GM13977 (cell line): Measurements from ENCODE around the gene RLN3.
A peak's percentile ranks its signal among the peaks of the same experiment; 100 is the strongest.
"Not testable (repeated sequence)": the region's sequence is repeated elsewhere in the genome, so short reads cannot be mapped to it uniquely, and the experiment has no call there.

Source experiments
- DNase-seq: peaks from one replicate; pipeline ENCODE4 v3.0.0; 2012; ENCODE audit warnings: low spot score
- CTCF ChIP-seq: IDR thresholded peaks from 2 replicates; pipeline ENCODE4 v1.5.1; 2012; ENCODE audit warnings: mild to moderate bottlenecking, control low read depth; ENCODE audit not compliant: insufficient read depth; ENCODE audit errors: extremely low read depth, missing control alignments
- in situ Hi-C: fragments of 300-500 bp; cut with MboI; formaldehyde crosslinking; loops from one replicate; pipeline ENCODE4 v1.12.0; 2022; ENCODE audit warnings: low sequenced_read_pairs, low pct_unique_long_range_greater_than_20kb, mixed read lengths, inconsistent platforms; ENCODE audit not compliant: unreplicated experiment

Gene RLN3

GRCh38 chr19:14033946-14034345 lies 6.0 kb downstream of the RLN3 start:
- no peak for DNase-seq
- in situ Hi-C loops = no loop called here
- no peak for TF ChIP-seq CTCF

GRCh38 chr19:14035159-14035558 lies 7.2 kb downstream of the RLN3 start:
- DNase-seq, in situ Hi-C loops: not testable (repeated sequence)

DNA sequence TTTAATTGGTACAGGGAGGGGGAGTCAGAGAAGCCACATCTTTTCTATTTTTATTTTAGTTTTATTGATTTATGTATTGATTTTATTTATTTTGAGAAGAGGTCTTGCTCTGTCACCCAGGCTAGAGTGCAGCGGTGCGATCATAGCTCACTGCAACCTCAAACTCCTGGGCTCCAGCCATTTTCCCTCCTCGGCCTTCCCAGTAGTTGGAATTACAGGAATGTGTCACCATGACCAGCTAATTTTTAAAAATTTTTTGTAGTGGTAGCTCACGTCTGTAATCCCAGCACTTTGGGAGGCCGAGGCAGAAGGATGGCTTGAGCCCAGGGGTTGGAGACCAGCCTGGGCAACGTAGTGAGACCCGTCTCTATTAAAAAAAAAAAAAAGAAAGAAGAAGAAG lies 7.8 kb downstream of the RLN3 start:
- in situ Hi-C loops = no loop called here
- no peak for TF ChIP-seq CTCF
- no peak for DNase-seq

GRCh38 chr19:14039181-14039580 lies 11.2 kb downstream of the RLN3 start:
- no peak for DNase-seq
- in situ Hi-C loops = no loop called here
- TF ChIP-seq CTCF = no peak

DNA sequence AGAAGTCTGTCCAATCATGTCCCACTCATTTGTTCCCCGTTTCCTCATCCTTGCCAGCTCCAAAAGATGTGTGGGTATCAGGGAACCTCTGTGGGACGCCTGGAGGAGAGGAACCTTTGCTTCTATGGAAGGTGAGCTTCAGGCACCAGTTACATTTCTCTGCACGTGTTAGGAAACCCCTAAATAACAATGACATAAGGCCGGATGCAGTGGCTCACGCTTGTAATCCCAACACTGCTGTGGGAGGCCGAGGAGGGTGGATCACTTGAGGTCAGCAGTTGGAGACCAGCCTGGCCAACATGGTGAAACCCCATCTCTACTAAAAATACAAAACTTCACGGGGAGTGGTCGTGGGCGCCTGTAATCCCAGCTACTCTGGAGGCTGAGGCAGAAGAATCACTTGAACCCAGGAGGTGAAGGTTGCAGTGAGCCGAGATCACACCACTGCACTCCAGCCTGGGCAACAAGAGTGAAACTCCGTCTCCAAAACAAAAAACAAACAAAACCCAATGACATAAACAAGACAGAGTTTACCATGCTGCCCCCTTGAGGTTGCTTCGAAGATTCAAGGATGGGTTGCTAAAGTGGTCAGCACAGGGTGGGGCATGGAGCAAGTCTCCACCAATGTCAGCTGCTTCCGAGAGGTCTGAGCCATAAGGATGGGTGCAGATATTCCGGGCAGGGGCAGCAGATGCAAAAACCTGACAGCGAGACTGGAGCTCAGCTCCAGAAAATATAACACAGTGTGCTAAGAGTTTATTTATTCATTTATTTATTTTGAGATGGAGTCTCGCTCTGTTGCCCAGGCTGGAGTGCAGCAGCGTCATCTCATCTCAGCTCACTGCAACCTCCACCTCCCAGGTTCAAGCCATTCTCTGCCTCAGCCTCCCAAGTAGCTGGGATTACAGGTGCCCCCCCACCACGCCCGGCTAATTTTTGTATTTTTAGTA lies 15.0 kb downstream of the RLN3 start:
- DNase-seq, in situ Hi-C loops: not testable (repeated sequence)

DNA sequence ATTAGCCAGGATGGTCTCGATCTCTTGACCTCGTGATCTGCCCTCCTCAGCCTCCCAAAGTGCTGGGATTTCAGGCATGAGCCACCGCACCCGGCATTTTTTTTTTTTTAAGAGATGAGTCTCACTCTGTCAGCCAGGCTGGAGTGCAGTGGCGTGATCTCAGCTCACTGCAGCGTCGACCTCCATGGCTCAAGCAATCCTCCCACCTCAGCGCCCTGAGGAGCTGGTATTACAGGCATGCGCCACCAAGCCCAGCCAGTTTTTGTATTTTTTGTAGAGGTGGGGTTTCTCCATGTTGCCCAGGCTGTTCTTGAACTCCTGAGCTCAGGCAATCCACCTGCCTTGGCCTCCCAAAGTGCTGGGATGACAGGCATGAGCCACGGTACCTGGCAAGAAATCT lies 19.9 kb downstream of the RLN3 start:
- in situ Hi-C loops = loop anchor here (5.0 kb wide), 1 partner anchor 166 kb away; no protein-coding TSS in a partner anchor
- DNase-seq = not testable (repeated sequence)

More for the DNA sequence above, 15.0 kb downstream of the RLN3 start:
- TF ChIP-seq CTCF = peak; percentile 62

DNA sequence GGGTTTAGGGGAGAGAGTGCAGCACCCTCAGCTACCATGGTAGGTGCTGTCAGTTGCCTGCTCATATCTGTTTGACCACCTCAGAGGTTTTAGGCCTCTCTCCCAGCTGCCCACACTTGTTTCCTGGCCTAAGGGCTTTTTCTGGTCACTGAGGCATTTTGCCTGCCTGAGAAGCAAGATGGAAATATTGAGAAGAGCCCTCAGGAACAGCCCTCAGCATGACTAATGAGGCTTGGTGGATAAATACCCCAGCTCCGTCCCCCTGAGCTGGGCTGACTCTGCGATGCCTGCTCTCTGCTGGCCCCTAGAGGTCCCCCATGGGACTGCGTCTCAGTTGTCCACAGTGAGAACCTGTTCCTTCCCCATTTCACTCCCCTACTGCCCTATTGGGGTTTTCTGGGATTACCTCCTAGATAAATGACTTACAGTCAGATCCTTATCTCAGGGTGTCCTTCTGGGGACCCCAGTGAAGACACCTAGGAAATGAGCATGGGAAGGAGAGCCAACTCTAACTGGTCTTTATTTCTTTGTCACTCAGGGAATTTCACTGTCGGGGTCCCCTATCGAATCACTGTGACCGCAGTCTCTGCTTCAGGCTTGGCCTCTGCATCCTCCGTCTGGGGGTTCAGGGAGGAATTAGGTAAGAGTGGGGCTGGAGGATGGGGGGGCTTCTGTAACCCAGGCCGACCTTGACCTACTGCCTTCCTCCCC lies 20.6 kb downstream of the RLN3 start:
- in situ Hi-C loops = loop anchor here (5.0 kb wide), 1 partner anchor 166 kb away; no protein-coding TSS in a partner anchor
- peak; percentile 87 for TF ChIP-seq CTCF
- DNase-seq = peak; percentile 75
